ENCODE measurements around the gene MOB3B.

Gene MOB3B

DNA sequence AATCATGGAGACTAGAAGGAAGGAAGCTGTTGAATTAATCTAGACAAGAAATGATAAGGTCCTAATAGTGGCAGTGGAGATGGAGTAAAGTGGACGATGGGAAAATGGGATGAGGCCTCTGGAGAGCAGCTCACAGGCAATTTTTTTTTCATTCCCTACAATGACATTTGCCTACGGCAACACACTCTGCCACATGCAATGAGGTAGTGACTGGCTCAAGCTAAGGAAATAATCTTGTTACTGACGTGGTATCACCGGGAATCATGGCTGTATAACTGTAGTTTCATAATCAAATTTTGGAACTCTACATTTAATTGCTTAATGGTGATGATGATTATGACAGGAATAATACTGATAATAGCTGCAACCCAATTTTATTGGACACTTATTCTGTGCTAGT, 12.1 kb upstream of the MOB3B start:
- no peak for DNase-seq (ENCODE audit: low spot score)

DNA sequence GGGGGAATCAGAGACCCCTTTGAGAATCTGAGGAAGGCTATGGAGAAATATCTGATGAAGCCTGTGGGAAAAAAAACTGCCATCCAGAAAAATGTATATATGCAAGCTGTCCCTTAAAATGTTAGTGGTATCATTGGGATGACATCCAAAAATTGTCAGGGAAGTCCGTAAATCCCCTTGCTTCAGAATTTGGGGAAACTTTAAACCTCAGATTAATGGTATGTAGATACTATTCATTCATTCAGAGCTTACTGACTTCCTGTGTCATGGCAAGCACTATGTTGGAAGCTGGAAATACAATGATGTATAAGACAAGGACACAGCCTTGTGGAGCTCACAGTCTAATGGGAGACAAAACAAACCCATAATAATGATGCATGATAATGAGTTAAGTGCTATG, 10.9 kb upstream of the MOB3B start:
- DNase-seq (ENCODE audit: low spot score), result no peak

DNA sequence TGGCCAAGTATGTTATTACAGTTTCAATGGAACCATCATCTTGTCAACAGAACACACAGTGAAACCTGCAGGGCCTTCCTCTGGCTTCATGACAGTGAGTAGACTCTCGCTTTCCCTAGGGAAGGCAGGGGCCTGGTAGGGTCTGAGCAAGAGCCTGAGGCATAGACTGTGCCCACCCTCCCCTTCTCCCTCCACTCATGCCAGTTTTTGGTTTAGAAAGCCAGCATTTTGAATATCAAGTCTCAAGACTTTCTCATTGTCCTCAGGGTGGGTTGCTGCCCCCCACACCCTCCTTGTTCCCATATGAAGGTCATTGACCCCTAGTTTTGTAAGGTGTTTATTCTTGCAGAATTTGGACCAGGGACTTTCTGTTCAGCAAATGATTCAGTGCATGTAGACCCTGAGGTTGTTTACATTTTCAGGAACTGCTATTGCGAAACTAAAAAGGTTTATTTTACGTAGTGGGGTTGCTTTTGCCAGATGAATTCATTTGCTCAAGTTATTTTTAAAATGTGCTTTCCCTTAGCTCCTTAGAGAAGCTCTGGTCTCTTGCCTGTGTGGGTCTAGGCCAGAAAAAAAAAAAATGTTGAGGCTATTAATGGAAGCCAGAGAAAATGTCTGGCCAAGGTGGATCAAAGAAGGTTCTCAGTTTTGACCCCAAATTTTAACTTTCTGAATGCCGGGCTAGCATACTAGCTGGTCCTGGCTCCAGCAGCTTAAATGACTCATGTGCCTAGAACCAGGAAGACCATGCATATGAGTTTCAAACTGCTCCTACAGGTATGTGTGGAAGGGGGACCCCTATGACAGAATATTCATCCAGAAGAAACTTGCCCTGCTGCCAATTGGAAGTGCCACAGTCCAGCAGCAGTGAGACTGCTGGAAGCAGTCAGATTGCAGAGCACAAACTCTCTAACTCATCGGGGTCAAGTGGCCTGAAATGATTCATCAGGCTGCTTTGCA, 10.1 kb upstream of the MOB3B start:
- DNase-seq (ENCODE audit: low spot score), result no peak

DNA sequence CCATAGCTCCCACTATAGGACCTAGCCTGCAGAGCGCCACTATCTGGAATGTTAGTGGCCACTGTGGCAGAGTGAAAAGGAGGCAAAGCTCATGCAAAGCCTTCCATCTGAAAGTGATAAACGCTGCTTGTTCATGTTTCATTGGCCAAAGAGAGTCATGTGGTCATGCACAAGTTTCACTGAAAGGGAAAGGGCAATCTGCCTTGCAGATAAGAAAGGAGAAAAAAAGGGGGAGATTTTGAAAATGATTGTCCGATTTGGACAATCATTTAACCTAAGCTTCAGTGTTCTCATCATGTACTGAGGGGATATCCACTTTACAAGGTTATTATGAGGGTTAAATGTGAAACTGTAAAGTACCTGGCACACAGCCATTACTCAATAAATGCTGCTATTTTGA, 9.0 kb upstream of the MOB3B start:
- no peak for DNase-seq (ENCODE audit: low spot score)

DNA sequence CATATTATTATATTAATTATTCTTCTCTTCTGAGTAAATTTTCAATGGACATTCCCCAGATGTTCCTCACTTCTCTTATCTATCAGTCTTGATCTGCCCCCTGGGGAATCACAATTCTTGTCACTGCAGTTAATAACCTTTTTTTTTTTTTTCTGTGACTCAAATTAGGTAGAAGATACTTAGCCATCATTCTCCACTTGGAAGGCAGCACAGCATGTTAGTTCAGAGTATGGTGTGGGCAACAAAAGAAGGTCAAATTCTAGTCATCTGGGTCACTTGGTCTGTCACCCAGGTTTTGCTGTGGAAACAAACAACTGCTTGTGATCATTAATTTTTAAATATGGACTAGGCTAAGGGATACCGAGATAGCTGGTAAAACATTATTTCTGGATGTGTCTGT, 8.1 kb upstream of the MOB3B start:
- DNase-seq (ENCODE audit: low spot score), result no peak

DNA sequence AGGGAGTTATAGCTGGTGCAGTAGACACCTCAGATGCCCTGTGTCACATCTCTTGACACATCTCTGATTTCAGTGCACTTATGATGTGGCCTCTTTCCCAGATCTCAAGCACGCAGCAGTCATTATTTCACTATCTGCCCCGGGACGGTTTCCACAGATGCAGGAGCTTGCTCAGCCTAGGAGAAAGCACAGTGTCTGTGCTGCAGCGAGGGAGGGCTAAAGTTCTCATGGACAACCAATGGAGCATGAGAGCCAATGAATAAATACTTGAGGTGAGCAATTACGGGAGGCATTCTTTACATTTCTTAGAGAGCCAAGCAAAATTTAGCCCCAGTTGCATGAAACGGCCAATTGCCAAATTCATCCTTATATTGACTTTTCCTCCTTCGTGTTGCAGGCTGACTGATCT, 7.4 kb upstream of the MOB3B start:
- DNase-seq (ENCODE audit: low spot score), result no peak

DNA sequence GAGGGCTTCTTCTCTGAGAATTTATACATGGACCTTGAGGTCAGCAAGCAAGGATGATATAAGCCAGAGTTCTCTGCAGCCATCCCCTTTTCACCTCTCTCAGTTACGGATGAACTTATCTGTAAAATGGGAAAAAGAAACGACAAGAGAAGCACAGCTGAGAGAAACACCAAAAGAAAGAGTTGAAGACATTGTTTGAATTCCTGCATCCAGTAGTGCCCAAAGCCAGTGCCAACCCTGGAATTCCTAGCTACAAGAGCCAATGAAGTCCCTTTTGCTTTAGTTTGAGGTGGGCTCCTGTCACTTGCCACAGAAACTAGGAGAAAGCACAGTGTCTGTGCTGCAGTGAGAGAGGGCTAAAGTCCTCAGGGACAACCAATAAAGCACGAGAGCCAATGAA, 6.6 kb upstream of the MOB3B start:
- no peak for DNase-seq (ENCODE audit: low spot score)

DNA sequence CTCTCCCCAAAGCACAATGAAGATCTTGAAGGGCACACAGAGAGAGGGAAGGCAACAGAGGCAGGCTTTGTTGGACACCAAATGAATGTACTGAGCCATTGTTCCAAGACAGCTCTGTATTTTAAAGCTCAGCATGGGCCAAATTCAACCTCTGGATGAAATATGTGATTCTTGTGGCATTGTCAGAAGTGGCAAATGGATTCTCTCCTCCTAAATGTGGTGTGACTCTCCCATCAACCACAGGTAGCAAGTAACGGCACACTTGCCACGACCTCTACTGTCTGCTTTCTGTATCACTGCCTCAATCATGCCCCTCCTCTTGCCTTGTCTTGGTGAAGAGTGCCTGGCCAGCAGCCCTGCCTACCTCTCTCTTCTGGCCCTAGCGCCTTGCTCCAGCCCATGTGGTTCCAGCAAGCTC, 6.1 kb upstream of the MOB3B start:
- DNase-seq (ENCODE audit: low spot score), result no peak

DNA sequence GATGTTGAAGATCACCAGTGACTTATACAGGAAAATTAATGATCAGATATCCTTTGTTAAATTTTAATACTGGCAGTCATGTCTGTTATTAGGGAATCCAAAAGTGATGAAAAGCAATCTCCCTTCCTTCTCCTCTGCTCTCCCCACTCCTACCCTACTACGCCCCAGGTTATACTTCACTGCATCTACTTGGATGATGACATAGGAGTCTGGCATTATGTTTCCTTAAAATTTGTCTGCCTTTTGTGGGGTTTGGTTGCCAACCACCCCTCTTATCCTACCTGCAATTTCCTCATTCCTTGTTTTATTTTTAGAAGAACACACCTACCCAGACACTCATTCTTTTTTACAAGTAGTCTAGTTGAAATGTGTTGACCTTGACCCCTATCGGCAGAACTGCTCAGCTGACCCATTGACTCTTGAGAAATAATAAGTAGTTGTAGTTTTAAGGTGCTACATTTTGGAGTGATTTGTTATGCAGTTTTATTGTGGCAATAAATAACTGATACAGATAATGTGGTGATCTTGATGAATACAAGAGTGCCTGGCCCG, 5.1 kb upstream of the MOB3B start:
- DNase-seq (ENCODE audit: low spot score), result no peak

DNA sequence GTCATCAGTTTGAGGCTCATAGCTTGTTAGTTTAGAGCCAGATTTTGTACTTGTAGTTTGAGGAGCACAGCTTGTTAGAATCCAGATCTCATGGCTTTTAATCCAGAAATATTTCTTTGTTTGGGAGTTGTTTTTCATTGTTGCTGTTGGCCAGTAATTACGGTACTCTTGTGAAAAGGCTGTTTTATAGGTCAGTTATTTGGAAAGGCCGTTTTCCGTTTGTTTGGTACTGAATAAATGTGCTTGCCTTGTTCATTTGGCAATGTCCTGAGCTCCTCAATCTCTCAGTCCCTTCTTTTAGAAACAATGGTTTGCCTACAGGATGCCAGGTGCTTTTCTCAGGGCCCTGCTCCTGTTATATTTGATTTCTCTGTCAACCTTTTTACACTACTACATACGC, 4.5 kb upstream of the MOB3B start:
- no peak for DNase-seq (ENCODE audit: low spot score)

DNA sequence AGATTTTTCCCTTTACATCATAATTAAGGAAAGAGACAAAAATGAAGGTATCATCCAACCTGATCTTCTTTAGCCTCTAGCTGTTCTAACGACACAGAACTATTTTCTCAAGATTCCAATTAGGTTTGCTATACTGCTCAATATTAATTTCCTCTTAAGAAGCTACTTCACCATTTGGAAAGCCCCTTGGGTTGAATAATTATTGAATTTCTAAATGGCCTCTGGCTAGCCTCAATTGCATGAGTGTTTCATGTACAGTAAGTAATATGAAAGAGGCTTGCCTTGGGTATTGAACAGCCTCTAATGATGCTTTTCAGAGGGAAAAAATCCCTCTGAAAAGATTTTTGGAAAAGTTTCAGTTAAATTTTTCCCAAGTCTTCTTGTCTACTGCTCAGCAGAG, 3.7 kb upstream of the MOB3B start:
- no peak for DNase-seq (ENCODE audit: low spot score)

DNA sequence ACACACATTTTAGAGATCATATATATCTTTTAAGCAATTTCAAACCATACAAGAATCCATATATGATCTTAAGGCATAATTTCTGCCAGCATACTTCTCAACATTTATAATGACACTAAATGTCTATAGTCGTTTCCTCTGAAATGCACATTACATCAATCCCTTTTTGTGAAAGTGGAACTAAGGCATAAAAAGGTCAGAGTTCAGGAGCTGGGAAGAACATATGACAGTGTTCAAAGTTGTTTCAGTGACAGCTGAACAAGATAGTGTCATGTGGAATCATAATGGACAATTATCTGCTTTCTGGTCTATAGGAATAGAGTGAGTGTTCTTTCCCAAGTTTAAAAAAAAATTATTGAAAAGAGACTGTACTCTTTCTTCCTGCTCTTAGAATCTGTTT, 2.4 kb upstream of the MOB3B start:
- no peak for DNase-seq (ENCODE audit: low spot score)

DNA sequence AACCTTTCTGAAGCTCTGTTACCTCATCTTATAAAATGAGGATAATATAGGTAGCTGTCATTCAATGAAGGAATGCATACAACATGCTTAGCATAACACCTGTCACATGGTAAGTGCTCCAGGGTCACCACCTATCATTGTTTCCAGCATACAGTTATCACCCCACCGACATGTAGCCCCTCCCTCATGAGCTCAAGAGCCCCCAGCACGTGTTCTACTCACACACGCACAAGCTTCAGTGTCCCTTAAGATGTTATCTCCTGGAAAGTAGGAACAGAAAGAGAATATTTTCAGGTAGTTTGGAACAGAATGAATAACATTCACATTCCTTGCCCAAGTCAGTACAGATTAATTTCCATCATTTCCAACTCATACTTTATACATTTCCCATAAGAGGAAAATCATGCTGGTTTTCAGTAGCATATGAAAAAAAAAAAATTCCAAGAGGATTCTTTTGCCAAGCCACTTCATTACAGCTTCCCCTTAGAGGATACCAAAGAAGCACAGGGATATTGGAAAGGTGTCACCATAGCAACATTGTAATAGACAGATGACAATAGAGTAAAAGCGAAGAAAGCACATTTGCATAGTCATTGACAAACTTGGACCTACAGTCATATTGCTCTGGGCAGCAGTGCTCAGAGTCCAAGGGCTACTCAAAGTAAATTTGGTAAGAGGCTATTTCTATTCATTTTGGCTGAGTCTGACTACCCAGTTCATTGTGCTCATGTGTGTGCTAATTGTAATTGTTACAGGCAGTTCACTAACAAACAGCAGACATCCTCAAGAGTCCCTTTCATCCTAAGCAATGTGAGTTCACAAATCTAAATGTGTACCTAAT, 1.5 kb upstream of the MOB3B start:
- DNase-seq (ENCODE audit: low spot score), result no peak

DNA sequence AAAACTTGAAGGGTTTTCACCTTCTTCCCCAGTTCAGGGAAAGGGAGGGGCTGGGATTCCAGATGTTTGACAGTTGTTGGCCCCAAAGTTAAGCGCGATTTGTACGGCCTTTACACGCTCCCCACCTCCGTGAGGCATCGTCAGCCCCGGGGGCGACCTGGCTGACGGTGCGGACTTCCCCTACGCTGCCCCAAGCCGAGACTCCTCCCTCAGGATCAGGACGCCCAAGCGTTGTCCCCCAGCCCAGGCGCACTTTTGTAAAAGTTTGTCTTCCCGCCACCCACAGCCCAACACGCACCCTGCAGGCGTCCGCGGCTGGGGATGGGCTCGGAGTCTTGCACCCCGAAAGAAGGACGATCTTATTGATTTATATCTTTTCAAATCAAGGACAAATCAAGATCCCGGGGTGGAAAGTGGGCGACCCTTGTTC, 713 bp downstream of the MOB3B start:
- DNase-seq (ENCODE audit: low spot score), result peak; percentile 24

DNA sequence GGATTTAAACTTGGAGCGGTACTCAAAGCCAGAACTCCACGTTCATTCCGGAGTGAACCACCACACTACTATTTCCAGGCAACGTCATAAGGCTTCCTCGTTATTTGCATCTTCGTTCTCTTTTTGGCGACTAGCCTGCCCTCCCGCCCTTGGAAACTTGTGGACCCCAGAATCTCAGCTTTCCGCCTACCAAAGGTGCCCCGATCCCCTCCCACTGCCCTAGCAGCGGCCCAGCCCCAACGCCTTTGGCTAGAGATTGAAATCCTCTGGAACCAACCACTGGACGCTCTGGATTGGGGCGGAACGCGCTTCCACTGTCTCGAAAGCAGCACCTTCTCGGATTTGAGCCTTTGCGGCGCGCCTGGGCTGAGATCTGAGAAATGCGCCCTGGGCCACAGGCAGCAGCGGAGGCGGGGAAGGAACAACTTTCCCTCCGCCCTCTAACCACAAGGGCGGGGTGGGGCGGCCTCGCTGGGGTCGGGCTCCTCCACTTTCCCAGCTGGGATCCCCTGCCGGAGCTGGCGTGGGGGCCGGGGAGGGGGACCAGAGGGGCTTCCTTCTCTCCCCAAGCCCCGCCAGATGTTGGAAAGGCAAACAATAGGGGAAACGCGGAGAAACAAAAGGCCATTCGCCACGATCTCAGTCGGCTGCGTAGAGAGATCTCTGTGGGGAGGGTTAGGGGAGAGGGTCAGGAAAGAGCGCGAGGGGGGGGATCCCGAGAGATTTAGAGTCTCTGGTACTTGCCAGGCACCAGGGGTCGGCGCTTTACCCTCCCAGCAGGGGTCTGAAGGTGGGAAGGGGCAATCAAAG, 1.3 kb downstream of the MOB3B start:
- DNase-seq (ENCODE audit: low spot score), result peak; percentile 42

DNA sequence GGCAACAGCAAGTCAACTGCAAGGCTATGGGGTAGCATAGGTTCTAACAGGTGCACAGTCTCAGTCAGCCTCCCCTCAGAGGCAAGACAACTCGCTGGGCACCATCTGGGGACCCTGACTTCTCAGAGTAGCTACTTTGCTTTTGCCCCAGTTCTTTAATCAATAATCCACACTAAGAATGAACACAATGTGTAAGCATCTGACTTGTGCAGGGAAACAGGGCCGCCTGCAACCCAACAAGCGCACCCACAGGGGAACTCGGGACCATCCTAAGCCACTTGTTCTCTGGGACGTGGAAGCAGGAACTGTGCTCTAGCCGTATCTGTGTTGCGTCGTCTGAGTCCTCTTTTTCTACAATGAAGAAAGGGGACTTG, 1.9 kb downstream of the MOB3B start:
- DNase-seq (ENCODE audit: low spot score), result no peak

DNA sequence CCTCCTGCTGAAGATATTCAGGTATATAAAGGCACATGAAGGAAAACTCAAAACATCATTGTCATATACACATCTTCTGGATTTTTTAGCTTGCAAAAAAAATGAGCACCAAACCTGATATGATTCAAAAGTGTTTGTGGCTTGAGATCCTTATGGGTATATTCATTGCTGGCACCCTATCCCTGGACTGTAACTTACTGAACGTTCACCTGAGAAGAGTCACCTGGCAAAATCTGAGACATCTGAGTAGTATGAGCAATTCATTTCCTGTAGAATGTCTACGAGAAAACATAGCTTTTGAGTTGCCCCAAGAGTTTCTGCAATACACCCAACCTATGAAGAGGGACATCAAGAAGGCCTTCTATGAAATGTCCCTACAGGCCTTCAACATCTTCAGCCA, 5.4 kb downstream of the MOB3B start, which contains the start of gene IFNK:
IFNK (plus strand) TSS at position 55 of the 400 bp plus-strand sequence; CDS start at position 102, 47 bp downstream.
- no peak for DNase-seq (ENCODE audit: low spot score)

DNA sequence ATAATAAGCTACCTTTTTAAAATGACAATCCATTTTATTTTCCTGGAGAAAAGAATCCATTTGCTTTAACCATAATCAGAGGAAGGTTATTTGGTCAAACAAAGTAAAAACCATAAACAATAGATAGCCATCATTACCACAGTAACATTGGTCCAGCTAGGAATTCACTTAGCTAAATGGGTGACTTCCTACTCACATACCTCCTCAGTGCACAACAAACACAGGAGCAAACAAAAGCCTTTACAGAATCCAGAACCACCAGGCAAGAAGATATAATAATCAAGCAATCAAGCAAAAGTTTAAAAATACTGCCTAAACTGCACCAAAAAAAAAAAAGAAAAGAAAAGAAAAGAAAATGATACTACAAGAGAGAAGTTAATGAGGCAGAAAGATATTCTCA, 6.5 kb downstream of the MOB3B start:
- no peak for DNase-seq (ENCODE audit: low spot score)

DNA sequence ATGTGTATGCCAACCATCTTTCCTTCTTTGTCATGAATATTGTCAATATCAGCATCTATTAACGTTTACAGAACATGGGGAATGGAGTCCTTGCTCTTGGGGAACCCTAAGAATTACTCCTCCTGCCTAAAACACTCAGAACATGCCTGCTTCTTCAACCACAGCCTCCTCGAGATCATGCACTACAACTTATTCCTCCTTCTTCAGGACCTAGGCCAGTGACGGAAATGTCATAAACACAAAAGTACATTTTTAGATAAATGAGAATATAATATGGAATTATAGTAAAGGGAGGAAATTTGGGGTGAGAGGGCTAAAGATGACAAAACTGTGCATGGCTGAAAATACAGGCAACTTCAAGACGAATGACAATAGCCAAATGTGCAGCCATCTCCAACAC, 8.6 kb downstream of the MOB3B start:
- DNase-seq (ENCODE audit: low spot score), result no peak

DNA sequence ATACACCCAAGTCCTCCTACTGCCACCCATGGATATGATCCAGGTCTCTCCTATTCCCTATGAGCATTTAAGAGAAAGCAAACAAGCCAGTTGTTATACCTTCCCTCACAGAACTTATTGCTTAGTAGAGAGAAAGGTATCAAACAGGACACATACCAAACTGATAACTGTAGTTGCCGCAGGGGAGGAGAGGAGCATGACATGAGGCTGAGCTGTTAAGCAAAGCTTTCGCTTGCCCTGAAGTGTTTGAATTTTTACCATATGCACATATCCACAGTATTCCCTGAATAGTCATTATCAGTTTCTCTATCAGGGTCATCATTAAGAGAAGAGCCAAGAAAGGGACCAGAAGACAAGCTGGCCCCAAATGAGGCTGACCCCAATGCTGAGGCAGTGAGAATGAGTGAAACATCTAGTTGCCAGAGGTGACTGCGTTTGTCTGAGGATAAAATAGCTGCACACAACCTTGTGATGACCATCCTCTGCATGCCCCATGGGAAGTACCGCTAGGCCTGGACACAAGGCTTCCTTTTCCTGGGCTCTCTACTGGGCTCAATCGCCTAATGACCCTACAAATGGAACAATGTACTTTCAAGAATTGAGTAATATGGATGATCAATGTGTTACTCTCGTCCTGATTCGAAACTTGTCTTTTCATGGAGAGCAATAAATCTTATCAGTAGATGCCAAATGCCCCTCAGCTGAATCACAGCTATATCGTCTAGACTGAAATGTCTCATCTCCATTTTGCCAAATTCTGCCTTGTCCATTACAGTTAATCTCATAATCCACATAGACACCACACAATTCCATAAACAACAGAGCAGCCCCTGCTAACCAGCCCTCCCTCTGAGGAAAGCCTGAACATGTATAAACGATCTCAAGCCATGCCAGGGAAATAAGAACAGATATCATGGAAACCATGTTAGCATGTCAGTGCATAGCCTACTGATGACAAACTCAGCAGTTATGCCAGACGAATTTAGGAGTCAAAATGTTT, 9.8 kb downstream of the MOB3B start:
- no peak for DNase-seq (ENCODE audit: low spot score)

DNA sequence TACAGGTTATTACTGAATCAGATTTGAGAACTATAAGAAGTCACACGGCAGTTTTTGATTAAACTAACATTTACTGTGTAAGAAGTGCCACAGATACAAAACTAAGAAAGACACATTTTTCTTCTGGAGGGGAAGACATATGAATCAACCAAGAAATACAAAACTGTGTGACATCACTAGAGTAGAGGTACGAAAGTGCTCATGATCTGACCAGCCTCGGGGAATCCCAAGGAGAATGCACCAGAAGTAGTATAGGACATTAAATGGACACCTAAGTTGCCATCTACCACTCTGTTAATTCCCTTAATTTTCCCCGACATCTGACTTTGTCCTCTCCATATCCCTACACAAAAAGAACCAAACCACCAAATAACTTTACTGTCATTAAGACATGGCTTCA, 10.8 kb downstream of the MOB3B start:
- DNase-seq (ENCODE audit: low spot score), result no peak

All from activated CD4-positive, alpha-beta T cell treated with anti-CD3 and anti-CD28 coated beads, Interleukin-2, Interleukin-4, amounts not matched to agents 100 ng/mL and 50 ng/mL, durations not matched to agents 16 hours and 8 hours (primary cell).